ENCODE data around the gene CKAP4. TPM values are rescaled to one million over a fixed set of nuclear protein-coding genes. Genes with fewer than 3 reads are reported as not detected.

CKAP4 gene
- total and polyA plus RNA-seq, 10 of the 15 experiments (the other 5 are each of a cell fraction or from before 2014, with no cell fraction given), result 0.39 to 23.6 (median 11.1) TPM

GRCh38 chr12:106289196-106289681 lies 41.4 kb upstream of the CKAP4 start (continued):
- TF ChIP-seq ATF2 (IDR thresholded peaks at IDR 0.05; ENCODE audit: low read length), result no peak
- no peak for TF ChIP-seq NFXL1 (IDR thresholded peaks at IDR 0.05; ENCODE audit: borderline replicate concordance)

GRCh38 chr12:106288494-106289195 lies 40.8 kb upstream of the CKAP4 start:
- H3K27me3 ChIP-seq (replicated peaks in 1 of 2; ENCODE audit: control insufficient read depth in 2 of 2, insufficient read depth in 2 of 2, low read length in 1 of 2), result no peaks in the 10 kb centered on the region
- H3K4me2 ChIP-seq (ENCODE audit: control insufficient read depth, insufficient read depth), result no peak overlapping the region
- no peaks in the 10 kb centered on the region for H3K9me3 ChIP-seq (replicated peaks; ENCODE audit: control insufficient read depth, insufficient read depth, low read length)
- 49% methylated on average over 9 of the region's 9 CpGs for WGBS (ENCODE audit: insufficient coverage, insufficient replicate concordance, low lambda C conversion rate, missing lambda C conversion rate)
- H3K79me2 ChIP-seq (ENCODE audit: control insufficient read depth, insufficient read depth, low read length), result no peaks in the 10 kb centered on the region
- no peak overlapping the region for H3K9ac ChIP-seq (ENCODE audit: control insufficient read depth, insufficient read depth, low read length)
- no peak overlapping the region for H3K4me3 ChIP-seq
- ChIA-PET POLR2A (interaction anchor here (0.6 kb wide), 1 partner anchor 42 kb away, joined by 3 read pairs; no protein-coding TSS in a partner anchor), SMC1A (ENCODE audit: uncharacterized antibody, unreplicated experiment) (interaction anchor here (1.2 kb wide), 1 partner anchor 59 kb away, joined by 3 read pairs; no protein-coding TSS in a partner anchor), CTCF (no interaction called here), RAD21 (ENCODE audit: unreplicated experiment) (no interaction called here)
- H2AFZ ChIP-seq (ENCODE audit: control insufficient read depth, low read depth, low read length), result no peak overlapping the region
- no peaks in the 10 kb centered on the region; the same call in 1 of the 2 replicates for H4K20me1 ChIP-seq (ENCODE audit: control insufficient read depth, insufficient read depth)
- no peak for ATAC-seq
- no peak for FAIRE-seq
- H3K27ac ChIP-seq (ENCODE audit: control insufficient read depth, insufficient read depth), result no peak overlapping the region
- H3K4me1 ChIP-seq (ENCODE audit: control insufficient read depth, insufficient read depth, low read length), result no peaks in the 10 kb centered on the region
- no peak for TF ChIP-seq JUND (IDR thresholded peaks at IDR 0.05; ENCODE audit: low read depth, low read length)
- TF ChIP-seq CBFB (IDR thresholded peaks at IDR 0.05; ENCODE audit: low read depth), result no peak
- no peak for TF ChIP-seq SRF (IDR thresholded peaks at IDR 0.05; ENCODE audit: low read depth in 2 of 2, low read length in 2 of 2)
- TF ChIP-seq ETV6 (conservative IDR thresholded peaks at IDR 0.05 in 1 of 2, IDR thresholded peaks at IDR 0.05 in 1 of 2; ENCODE audit: borderline replicate concordance in 1 of 2, low read depth in 1 of 2), result no peak
- no peak for TF ChIP-seq NFXL1 (IDR thresholded peaks at IDR 0.05; ENCODE audit: borderline replicate concordance)
- no peak for TF ChIP-seq E2F4 (IDR thresholded peaks at IDR 0.05; ENCODE audit: low read depth, low read length)
- TF ChIP-seq ZNF24 (IDR thresholded peaks at IDR 0.05), result no peak
- TF ChIP-seq SIN3A (IDR thresholded peaks at IDR 0.05; ENCODE audit: low read depth, low read length), result no peak
- in situ Hi-C loops (cut with MboI) (no loop called here), intact Hi-C loops (cut with micrococcal nuclease; ENCODE audit: unreplicated experiment) (no loop called here)
- DNase-seq (ENCODE audit: low read depth, low spot score), result no peak
- H3K36me3 ChIP-seq (ENCODE audit: control insufficient read depth in 2 of 2, insufficient read depth in 2 of 2, low read length in 1 of 2), result no peaks in the 10 kb centered on the region
- no TSS peak for BruUV-seq (replicated peaks)
